Measurements from ENCODE around the gene ANGPTL4. TPM values are rescaled to one million over a fixed set of nuclear protein-coding genes. Genes with fewer than 3 reads are reported as not detected.

Gene ANGPTL4
- total RNA-seq, 1 donor, result not detected

DNA sequence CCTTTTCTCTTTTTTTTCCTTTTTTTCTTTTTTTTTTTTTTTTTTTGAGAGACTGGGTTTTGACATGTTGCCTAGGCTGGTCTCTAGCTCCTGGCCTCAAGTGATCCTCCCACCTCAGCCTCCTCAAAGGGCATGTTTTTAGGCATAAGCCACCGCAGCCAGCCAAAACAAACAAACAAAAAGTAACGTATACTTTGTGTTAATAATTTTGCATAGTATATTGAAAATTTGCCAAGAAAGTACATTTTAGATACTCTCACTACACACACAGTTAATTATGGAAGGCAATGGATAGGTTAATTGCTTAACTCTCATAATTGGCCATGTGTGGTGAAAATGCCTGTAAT is 24.6 kb downstream of the ANGPTL4 start:
- Histone ChIP-seq H3K9me3 (ENCODE audit: low read depth, low read length) (no peaks in the 10 kb centered on the region), H3K4me1 (ENCODE audit: insufficient read depth, low read length) (peaks cover 21% of the 10 kb centered on the region), H3K4me3 (ENCODE audit: low read length) (no peak overlapping the region), H3K27me3 (ENCODE audit: insufficient read depth, low read length) (no peaks in the 10 kb centered on the region)

DNA sequence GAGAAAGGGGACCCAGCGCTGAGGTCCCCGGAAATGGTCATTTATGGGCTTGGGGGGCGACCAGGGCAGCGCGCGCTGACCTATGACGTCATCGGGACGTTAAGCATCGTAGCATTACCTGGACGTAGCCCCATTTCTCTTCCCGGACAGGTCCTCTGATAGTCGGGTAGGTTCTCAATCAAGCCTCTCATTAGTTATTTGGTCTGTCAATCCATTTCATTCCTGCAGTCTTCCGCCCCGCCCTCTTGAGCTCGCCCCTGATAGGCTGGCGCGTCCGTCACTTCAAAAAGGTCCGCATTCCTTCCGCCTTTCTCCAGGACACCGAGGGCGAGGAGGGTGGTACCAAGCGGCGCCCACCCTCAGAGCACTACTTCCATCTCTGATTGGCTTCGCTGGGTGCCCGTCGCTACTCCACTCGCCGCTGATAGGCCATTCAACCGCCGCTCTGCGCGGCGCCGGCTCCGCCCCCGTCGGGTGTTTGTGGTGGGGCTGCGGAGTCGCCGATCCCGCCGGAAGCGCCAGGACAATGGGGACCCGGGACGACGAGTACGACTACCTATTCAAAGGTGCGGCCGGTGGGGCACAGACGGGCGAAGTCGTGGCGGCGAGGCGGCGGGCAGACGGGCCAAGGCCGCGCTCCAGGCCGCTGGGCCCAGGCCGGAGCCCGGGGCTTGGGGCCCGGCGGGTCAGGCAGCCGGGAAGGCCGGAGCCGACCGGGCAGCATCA is 26.1 kb downstream of the ANGPTL4 start, which contains the start of gene RAB11B:
Gene RAB11B, plus strand, starts transcription at position 470 of the 726 bp plus-strand sequence. Its CDS starts 57 bp downstream, at position 527.
- Histone ChIP-seq H3K27me3 (ENCODE audit: insufficient read depth, low read length) (no peaks in the 10 kb centered on the region), H3K4me1 (ENCODE audit: insufficient read depth, low read length) (peaks cover 21% of the 10 kb centered on the region), H3K9me3 (ENCODE audit: low read depth, low read length) (no peaks in the 10 kb centered on the region), H3K4me3 (ENCODE audit: low read length) (peak within 1 kb of the TSS; percentile 98)

DNA sequence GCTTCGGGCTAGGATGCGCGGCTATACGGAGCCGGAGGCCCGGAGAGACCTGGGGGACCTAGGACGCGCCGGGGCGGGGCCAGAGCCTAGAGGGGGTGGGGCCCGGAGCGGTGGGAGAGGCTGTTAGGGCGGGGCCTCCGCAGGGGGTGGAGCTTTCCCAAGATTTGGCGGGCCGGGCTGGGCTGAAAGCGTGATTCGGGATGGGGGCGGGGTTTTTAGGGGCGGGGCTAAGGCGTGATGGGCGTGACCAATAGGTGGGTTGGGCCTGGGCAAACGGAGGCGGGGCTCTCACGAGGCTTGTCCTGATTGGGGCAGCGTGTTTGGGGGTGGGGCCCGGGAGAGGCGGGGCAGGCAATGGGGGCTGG is 26.6 kb downstream of the ANGPTL4 start:
- Histone ChIP-seq H3K9me3 (ENCODE audit: low read depth, low read length) (no peaks in the 10 kb centered on the region), H3K27me3 (ENCODE audit: insufficient read depth, low read length) (no peaks in the 10 kb centered on the region), H3K4me1 (ENCODE audit: insufficient read depth, low read length) (peaks cover 21% of the 10 kb centered on the region), H3K4me3 (ENCODE audit: low read length) (peak overlapping the region; percentile 98)

DNA sequence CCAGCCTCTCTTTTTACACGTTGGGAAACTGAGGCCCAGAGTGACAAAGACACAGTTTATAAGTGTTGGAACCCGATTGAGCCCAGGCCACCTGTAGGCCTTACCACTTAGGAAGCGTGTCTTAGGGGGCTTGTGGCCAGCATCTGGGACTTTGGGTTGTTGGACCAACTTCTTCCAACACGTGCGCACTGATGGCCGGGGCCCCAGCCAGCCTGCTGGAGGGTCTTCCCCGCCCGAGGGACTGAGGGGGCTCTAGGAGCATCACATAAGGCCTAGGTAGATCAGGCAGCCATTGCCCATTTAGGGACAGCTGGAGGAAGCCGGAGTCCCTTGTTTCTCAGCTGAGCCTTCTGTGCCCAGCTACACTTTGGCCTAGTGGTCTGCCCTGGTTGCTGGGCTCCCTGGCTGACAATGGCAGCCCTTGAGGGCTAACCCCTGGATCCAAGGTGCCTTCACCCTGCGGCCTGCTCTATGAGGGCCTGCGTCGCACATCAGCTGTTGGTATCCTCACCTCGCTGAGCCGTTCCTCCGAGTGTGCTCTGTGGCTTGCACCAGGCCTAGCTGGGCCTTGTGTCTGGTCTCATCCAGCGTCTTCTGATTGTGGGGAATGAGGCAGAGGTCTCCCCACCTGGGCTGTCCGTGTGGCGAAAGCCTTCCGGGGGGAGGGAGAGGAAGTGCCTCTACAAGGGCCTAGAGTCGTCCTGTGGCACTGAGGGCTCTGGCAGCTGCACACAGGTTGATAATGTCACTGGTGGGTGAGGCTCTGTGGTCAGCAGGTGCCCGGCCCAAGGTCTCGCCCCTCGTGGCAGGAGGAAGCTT is 27.5 kb downstream of the ANGPTL4 start:
- no peaks in the 10 kb centered on the region for H3K9me3 ChIP-seq (ENCODE audit: low read depth, low read length)
- peaks cover 21% of the 10 kb centered on the region for H3K4me1 ChIP-seq (ENCODE audit: insufficient read depth, low read length)
- no peaks in the 10 kb centered on the region for H3K27me3 ChIP-seq (ENCODE audit: insufficient read depth, low read length)
- no peak overlapping the region for H3K4me3 ChIP-seq (ENCODE audit: low read length)

DNA sequence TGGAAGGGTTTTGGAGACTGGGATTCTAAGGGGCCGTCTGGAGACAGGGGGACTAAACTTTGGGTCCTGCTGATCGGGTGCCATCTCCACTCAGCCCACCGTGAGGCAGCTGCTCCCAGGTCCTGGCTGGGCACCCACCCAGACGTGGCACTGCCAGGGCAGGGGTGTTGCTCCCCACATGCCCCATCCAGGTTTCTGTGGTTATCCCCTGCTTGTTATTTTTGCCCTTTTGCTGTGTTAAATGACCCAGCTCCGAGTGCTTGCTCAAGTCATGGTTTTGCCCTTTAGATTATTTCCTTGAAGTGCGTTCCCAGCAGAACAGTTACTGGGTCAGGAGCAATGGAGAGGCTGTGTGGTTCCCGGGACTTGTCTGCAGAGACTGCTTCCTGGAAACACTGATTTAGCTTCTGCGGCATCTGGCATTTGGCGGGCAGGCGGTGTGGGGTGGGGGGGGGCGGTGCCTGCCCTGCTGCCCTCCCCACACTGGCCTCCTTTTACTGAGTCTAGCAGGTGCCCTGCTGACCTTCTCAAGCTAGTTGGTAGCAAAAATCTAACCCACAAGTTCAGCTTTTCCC is 28.1 kb downstream of the ANGPTL4 start:
- no peaks in the 10 kb centered on the region for H3K27me3 ChIP-seq (ENCODE audit: insufficient read depth, low read length)
- H3K4me3 ChIP-seq (ENCODE audit: low read length), result no peak overlapping the region
- H3K4me1 ChIP-seq (ENCODE audit: insufficient read depth, low read length), result peaks cover 21% of the 10 kb centered on the region
- H3K9me3 ChIP-seq (ENCODE audit: low read depth, low read length), result no peaks in the 10 kb centered on the region

DNA sequence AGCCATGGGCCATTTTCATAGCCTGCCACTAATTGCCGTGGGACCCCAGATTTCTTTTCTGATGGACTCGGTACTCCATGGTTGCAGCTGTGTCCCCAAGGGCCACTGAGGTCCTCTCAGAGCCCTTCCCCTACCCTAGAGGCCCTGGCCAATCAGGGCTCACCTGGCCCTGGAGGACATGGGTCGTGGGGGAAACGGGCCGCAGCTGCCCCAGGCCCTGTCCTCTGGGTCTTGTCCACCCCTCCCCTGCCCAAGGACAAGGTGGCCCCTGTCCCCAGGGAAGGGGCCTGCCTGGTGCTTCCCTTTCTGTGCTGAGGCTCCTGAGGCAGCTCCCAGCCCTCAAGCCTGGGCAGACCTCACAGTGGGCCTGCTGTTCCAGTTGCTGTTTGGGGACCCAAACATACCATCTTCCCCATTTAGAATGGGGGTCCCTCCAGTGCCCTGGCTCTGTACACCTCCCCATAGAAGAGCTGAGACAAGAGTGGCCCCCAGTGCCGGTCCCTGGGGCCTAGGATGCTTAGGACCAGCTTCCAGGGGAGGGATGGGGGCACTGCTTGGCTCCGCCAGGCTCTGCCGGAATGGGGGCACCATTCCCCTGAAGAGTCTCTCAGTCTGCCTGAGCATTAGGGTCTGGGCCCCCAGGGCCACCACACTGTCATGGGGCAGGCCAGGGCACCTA is 29.4 kb downstream of the ANGPTL4 start:
- no peaks in the 10 kb centered on the region for H3K27me3 ChIP-seq (ENCODE audit: insufficient read depth, low read length)
- H3K4me3 ChIP-seq (ENCODE audit: low read length), result no peak overlapping the region
- no peaks in the 10 kb centered on the region for H3K9me3 ChIP-seq (ENCODE audit: low read depth, low read length)
- H3K4me1 ChIP-seq (ENCODE audit: insufficient read depth, low read length), result peaks cover 21% of the 10 kb centered on the region

DNA sequence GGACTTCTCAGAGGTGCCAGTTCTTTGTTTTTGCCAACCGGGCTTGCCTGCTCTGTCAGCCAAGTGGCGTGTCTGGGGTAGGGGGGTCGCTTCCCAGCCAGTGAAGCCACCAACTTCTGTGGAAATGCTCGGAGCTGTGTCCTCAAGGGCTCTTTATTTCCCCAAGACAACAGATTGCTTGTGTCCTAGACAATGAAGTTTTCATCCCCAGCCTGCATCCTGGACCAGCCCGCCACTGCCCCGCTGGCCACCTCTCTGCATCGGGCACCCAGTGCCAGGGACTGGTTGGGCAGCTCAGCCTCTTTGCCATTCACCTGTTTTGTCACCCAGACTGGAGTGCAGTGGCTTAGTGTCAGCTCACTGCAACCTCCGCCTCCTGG is 29.9 kb downstream of the ANGPTL4 start:
- H3K9me3 ChIP-seq (ENCODE audit: low read depth, low read length), result no peaks in the 10 kb centered on the region
- peaks cover 21% of the 10 kb centered on the region for H3K4me1 ChIP-seq (ENCODE audit: insufficient read depth, low read length)
- no peak overlapping the region for H3K4me3 ChIP-seq (ENCODE audit: low read length)
- no peaks in the 10 kb centered on the region for H3K27me3 ChIP-seq (ENCODE audit: insufficient read depth, low read length)

DNA sequence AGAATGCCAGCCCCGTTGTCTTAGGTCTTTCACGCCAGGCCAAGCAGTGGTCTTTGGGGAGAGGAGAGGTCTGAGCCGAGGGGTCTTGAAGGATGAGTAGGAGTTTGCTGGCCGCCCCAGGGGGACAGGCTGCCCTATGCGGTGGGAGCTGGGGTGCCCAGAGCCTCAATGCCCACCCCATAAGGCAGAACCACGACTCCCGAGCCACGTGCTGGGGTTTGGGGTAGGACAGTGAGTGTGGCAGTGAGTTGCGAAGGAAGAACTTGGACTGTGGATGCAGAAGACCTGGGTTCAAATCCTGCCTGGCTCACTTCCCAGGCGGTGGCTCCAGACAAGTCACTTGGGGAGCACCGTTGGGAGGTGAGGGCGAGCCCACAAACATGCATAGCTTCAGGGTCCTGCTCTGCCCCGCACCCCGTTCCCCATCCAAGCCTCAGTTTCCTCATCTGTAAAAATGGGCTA is 31.7 kb downstream of the ANGPTL4 start:
- peaks cover 16% of the 10 kb centered on the region for H3K4me1 ChIP-seq (ENCODE audit: insufficient read depth, low read length)
- no peak overlapping the region for H3K4me3 ChIP-seq (ENCODE audit: low read length)
- no peaks in the 10 kb centered on the region for H3K9me3 ChIP-seq (ENCODE audit: low read depth, low read length)
- no peaks in the 10 kb centered on the region for H3K27me3 ChIP-seq (ENCODE audit: insufficient read depth, low read length)

DNA sequence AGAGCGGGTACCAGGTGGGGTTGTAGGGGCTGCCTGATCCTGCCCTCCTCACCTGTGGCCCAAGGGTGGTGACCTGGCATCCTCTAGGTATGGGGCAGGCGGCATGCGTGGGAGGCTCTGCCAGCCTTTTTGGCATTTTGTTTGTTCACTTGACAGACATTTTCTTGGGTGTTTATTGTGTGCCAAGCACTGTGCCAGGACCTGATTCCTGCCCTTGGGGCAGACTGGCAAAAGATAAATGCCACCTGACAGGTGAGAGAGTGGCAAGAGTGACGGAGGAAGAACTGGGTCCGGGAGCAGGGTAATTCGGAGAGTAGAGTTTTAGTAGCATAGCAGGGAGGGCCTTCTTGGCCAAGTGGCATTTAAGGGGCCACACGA is 32.2 kb downstream of the ANGPTL4 start:
- H3K27me3 ChIP-seq (ENCODE audit: insufficient read depth, low read length), result no peaks in the 10 kb centered on the region
- peaks cover 12% of the 10 kb centered on the region for H3K4me1 ChIP-seq (ENCODE audit: insufficient read depth, low read length)
- no peak overlapping the region for H3K4me3 ChIP-seq (ENCODE audit: low read length)
- H3K9me3 ChIP-seq (ENCODE audit: low read depth, low read length), result no peaks in the 10 kb centered on the region

DNA sequence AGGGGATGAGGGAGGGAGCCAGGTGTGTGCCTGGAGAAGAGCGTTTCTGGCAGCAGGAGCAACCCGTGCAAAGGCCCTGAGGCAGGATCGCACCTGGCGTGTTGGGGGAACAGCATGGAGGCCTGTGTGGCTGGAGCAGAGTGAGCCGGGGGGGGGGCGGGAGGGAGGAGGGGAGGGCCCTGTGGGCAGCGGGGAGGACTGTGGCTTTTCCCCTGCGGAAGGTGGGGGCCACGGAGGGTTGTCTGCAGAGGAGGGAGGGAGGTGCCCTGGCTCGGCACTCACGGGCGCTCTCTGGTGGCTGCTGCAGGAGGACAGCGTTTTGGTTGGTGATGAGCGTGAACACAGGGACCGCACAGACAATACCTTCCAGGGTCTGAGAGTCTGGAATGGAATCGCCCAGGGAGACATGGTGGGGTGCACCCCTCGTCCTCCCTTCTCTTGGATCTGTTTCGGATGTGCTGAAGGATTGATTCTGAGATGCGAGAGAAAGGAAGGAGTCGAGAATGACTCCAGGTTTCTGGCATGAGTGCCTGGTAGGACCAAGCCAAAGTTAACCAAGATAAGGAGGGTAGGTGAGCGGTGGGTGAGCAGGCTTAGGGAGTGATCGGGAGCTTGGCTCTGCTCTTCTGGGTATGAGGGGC is 32.7 kb downstream of the ANGPTL4 start:
- H3K27me3 ChIP-seq (ENCODE audit: insufficient read depth, low read length), result no peaks in the 10 kb centered on the region
- peaks cover 7% of the 10 kb centered on the region for H3K4me1 ChIP-seq (ENCODE audit: insufficient read depth, low read length)
- no peak overlapping the region for H3K4me3 ChIP-seq (ENCODE audit: low read length)
- H3K9me3 ChIP-seq (ENCODE audit: low read depth, low read length), result no peaks in the 10 kb centered on the region

DNA sequence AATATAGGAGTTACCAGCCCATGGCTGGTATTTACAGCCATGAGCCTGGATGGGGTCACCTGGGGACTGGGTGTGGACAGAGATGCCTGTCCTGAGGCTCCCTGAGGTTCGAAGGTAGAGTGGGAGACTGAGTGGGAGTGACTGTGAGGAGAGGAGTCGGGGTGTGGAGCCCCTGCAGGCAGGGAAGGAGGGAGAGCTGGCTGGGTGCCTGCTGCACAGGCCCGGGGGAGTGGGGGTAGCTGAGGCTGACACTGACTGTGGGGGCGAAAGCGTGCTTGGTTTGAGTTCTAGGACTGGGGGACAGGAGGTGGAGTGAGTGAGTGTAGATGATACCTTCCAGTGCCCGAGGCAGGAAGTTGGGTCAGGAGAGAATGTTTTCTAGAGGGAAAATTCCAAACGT is 33.3 kb downstream of the ANGPTL4 start:
- Histone ChIP-seq H3K4me1 (ENCODE audit: insufficient read depth, low read length) (peaks cover 1% of the 10 kb centered on the region), H3K4me3 (ENCODE audit: low read length) (no peak overlapping the region), H3K9me3 (ENCODE audit: low read depth, low read length) (no peaks in the 10 kb centered on the region), H3K27me3 (ENCODE audit: insufficient read depth, low read length) (no peaks in the 10 kb centered on the region)

DNA sequence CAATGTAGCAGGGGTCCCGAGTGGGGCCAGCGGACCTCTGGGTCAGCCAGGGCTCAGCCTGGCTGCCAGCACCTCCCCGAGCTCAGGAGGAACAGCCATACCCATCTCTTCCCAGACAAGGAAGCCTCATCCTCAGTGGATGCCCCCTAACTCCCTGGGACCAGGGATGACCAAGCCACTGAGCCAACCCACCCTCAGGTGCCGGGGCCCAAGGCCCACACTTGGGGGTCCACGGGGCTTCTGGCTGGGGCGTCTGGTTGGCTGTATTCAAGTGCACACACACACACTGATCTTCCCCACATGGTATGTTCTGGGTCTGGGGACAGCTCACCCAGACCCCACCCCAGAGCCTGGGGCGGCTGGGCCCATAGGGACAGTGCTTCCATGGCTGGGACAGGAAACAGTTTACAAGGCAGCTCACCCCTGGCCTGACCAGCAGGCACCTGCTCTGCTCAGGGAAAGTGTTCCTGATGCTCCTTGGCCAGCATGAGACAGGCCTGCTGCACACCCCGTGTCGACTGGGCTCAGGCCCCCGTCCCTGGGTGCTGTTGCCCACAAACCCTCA is 33.9 kb downstream of the ANGPTL4 start:
- Histone ChIP-seq H3K4me3 (ENCODE audit: low read length) (no peak overlapping the region), H3K9me3 (ENCODE audit: low read depth, low read length) (no peaks in the 10 kb centered on the region), H3K27me3 (ENCODE audit: insufficient read depth, low read length) (no peaks in the 10 kb centered on the region), H3K4me1 (ENCODE audit: insufficient read depth, low read length) (no peaks in the 10 kb centered on the region)

DNA sequence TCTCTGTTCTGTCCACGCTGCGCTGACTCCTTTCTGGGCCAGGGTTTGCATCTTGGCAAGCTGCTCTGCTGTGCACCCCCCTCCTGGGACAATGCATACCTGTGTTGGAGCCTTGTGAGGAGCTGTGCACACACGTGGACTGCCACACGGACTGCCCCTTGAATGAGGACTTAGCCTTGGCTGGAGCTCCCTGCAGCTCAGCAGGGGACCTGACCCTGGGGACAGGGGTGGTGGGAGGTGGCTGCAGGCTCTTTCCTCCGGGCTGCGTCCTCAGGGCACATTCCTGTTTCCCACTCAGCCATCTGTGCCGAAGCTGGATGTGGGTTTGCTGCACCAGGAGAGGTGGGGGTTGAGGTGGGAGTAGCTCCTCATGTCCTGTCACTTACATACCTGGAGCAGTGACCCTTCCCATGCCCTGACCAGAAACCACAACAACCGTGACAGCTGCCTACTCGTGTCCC is 34.4 kb downstream of the ANGPTL4 start:
- Histone ChIP-seq H3K9me3 (ENCODE audit: low read depth, low read length) (no peaks in the 10 kb centered on the region), H3K27me3 (ENCODE audit: insufficient read depth, low read length) (no peaks in the 10 kb centered on the region)

DNA sequence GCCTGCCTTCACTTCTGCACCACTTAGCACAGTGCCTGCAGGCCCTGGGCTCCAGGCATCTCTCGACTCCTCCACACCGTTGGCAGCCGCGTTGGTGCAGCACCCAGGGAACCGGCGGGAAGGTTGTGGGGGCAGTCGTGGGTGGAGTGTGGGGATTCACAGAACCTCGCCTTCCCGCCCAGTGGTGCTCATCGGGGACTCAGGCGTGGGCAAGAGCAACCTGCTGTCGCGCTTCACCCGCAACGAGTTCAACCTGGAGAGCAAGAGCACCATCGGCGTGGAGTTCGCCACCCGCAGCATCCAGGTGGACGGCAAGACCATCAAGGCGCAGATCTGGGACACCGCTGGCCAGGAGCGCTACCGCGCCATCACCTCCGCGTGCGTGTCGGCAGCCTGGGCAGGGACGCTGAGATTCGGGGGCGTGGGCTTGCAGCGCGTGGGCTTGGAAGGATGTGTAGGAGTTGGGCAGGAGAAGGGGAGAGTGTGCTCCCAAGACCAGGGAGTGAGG is 35.8 kb downstream of the ANGPTL4 start:
- H3K27me3 ChIP-seq (ENCODE audit: insufficient read depth, low read length), result no peaks in the 10 kb centered on the region
- H3K4me3 ChIP-seq (ENCODE audit: low read length), result no peak overlapping the region
- no peaks in the 10 kb centered on the region for H3K4me1 ChIP-seq (ENCODE audit: insufficient read depth, low read length)

More for the DNA sequence above, 34.4 kb downstream of the ANGPTL4 start:
- Histone ChIP-seq H3K4me1 (ENCODE audit: insufficient read depth, low read length) (no peaks in the 10 kb centered on the region), H3K4me3 (ENCODE audit: low read length) (no peak overlapping the region)

More for the DNA sequence above, 35.8 kb downstream of the ANGPTL4 start:
- H3K9me3 ChIP-seq (ENCODE audit: low read depth, low read length), result no peaks in the 10 kb centered on the region
